ENCODE results near the gene FAM110D.

Gene FAM110D

GRCh38 chr1:26129778-26130177, 29.1 kb upstream of the FAM110D start:
- no peak for DNase-seq (ENCODE audit: low spot score)

- DNase-seq (ENCODE audit: low spot score): no peak
These were observed 28.2 kb upstream of the FAM110D start for GRCh38 chr1:26130695-26131094.

DNA sequence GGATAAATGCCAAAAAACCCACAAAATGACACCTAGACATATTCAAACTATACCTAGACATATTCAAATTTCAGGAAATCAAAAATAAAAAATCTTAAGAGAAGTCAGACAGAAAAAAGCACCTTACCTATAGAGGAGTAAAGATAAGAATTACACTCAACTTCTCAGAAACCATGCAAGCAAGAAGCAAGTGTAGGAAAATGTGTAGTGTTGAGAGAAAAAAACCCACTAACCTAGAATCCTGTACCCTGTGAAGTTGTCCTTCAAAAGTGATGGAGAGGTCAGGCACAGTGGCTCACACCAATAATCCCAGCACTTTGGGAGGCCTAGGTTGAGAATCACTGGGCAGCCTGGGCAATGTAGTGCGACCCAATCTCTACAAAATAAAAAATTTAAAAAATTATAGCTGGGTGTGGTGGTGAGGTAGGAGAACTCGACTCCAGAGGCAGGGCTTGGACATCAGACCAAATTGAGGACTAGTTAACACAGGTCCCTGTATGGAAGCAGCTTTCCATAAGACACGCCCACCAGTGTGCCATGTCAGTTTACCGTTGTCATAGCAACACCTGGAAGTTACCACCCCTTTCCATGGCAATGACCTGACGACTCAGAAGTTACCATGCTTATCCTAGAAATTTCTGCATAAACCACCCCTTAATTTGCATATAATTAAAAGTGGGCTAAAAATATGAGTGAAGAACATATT, 26.6 kb upstream of the FAM110D start:
- no peak for DNase-seq (ENCODE audit: low spot score)

GRCh38 chr1:26132834-26133167, 26.1 kb upstream of the FAM110D start:
- no peak for DNase-seq (ENCODE audit: low spot score)

- DNase-seq (ENCODE audit: low spot score): no peak
These were observed 24.4 kb upstream of the FAM110D start for GRCh38 chr1:26134466-26134865.

- DNase-seq (ENCODE audit: low spot score): no peak
These were observed 19.8 kb upstream of the FAM110D start for GRCh38 chr1:26138974-26139558.

- DNase-seq (ENCODE audit: low spot score): no peak
These were observed 16.7 kb upstream of the FAM110D start for GRCh38 chr1:26142159-26142558.

GRCh38 chr1:26145041-26145959, 13.6 kb upstream of the FAM110D start:
- peak; percentile 64 for DNase-seq (ENCODE audit: low spot score)

GRCh38 chr1:26145960-26146294, 13.0 kb upstream of the FAM110D start:
- no peak for DNase-seq (ENCODE audit: low spot score)

- no peak for DNase-seq (ENCODE audit: low spot score)
These were observed 10.0 kb upstream of the FAM110D start for GRCh38 chr1:26148887-26149286.

- DNase-seq (ENCODE audit: low spot score): no peak
These were observed 4.8 kb upstream of the FAM110D start for GRCh38 chr1:26153966-26154532.

DNA sequence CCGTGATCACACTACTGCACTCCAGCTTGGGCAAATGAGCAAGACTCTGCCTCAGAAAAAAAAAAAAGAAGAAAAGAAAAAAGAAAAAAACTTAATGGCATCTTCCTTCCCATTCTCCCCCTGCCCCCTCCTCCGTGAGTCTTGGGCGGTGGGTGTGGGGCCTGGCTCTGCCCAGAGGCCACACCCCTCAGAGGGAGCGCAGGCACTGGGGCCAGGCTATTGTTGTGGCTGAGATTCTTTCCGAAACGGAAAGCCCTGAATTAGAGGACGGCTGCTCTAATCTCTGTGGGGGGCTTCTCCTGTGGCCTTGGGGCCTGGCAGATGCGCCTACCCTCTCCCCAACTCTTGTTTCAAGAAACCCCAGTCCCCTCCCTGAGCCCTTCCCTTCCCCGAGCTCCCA, 4.1 kb upstream of the FAM110D start:
- no peak for DNase-seq (ENCODE audit: low spot score)

GRCh38 chr1:26155370-26156284, 3.3 kb upstream of the FAM110D start:
- no peak for DNase-seq (ENCODE audit: low spot score)

GRCh38 chr1:26156285-26157038, 2.4 kb upstream of the FAM110D start:
- DNase-seq (ENCODE audit: low spot score): no peak

- DNase-seq (ENCODE audit: low spot score): no peak
These were observed 490 bp upstream of the FAM110D start for GRCh38 chr1:26158271-26158907.

- DNase-seq (ENCODE audit: low spot score): no peak
These were observed 812 bp downstream of the FAM110D start for GRCh38 chr1:26159743-26160039.

DNA sequence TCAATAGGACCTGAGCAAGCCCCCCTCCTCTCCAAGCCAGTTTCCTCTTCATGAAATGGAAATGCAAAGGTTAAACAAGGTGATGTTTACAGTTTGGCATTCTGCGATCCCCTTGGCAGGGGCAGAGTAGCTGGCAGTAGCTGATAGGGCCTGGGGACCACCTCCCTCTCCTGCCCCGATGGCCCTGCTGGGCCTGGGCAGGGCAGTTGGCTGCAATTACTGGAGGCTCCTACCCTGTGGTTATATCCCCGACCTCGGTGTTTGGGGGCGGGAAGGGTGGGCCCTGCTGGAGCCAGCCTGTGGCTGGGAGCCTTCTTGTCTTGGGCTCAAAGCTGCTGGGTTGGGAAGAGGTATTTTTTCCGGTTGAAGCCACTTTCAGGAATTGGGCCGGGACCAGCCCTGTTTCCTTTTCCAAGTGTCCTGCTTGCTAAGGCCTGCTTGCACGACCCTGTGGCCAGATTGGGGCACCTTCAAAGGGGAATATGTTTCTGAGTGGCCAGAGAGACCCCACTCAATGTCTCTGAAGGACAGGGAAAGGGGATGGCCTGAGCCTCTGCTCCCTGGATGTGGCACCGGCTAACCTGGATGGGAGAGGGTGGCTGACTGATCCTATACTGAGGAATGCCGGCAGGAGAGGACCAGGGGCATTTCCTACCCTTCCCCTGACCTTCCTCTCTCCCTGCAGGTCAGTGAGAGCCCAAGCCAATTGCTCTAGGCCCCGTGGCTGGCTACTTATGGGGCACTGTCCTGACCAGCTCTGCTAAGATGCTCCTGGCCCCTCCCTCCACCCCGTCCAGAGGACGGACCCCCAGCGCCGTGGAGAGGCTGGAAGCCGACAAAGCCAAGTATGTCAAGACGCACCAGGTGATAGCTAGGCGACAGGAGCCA, 1.9 kb downstream of the FAM110D start:
- DNase-seq (ENCODE audit: low spot score): no peak

- DNase-seq (ENCODE audit: low spot score): peak; percentile 69
These were observed 2.7 kb downstream of the FAM110D start for GRCh38 chr1:26161415-26162219.

DNA sequence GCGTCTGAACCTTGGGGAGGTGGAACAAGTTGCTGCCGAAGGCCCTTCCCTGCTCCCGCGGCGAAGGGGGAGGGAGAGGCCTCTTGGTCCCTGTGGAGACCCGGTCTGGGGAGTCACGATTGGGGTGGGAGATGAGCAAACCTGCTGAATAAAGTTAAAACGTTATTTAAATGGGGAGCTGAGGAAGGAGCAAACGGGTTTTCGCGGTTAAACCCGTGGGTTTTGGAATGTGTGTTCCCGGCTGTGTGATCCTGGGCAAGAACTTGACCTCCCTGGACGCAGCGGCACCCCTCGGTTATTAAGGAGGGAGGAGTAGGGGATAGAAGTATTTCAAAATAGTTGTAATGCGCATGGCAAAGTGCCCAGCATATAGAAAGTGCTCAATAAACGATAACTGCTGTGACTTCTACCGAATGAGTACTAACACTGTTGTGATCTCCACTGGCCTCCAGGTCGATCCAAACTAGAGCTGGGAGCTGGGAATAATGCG, 3.4 kb downstream of the FAM110D start:
- no peak for DNase-seq (ENCODE audit: low spot score)

All from hepatic stellate cell (primary cell).